ENCODE results near the gene UTP11.

DNA sequence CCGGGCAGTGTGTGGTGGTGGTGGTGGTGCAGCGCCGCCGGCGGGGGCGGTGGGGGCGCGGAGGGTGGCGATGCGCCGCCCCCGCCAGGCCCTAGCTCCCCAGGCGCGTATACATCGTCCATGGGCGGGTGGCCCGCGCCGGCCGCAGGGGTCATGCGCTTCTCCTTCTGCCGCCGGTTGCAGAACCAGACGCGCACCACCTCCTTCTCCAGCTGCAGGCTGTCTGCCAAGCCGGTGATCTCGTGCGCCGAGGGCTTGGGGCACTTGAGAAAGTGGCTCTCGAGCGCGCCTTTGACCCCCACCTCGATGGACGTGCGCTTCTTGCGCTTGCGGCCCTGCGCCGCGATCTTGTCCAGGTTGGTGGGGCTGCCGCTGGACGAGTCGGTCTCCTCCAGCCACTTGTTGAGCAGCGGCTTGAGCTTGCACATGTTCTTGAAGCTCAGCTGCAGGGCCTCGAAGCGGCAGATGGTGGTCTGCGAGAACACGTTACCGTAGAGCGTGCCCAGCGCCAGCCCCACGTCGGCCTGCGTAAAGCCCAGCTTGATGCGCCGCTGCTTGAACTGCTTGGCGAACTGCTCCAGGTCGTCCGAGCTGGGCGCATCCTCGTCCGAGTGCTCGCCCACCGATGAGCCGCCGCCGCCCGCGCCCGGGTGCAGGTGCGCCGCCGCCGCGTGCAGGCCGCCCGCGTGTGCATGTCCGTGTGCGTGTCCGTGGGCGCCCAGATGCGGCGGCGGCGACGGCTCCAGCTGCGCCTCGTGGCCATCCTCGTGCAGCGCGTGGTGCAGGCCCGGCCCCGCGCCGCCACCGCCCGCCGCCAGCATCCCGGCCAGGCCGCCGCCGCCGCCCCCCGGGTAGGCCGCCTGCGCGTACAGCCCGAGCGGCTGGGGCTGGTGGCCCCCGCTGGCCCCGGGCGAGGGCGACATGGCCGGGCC, 33.1 kb downstream of the UTP11 start:
- TF ChIP-seq, protein P1, sequence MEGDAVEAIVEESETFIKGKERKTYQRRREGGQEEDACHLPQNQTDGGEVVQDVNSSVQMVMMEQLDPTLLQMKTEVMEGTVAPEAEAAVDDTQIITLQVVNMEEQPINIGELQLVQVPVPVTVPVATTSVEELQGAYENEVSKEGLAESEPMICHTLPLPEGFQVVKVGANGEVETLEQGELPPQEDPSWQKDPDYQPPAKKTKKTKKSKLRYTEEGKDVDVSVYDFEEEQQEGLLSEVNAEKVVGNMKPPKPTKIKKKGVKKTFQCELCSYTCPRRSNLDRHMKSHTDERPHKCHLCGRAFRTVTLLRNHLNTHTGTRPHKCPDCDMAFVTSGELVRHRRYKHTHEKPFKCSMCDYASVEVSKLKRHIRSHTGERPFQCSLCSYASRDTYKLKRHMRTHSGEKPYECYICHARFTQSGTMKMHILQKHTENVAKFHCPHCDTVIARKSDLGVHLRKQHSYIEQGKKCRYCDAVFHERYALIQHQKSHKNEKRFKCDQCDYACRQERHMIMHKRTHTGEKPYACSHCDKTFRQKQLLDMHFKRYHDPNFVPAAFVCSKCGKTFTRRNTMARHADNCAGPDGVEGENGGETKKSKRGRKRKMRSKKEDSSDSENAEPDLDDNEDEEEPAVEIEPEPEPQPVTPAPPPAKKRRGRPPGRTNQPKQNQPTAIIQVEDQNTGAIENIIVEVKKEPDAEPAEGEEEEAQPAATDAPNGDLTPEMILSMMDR (conservative IDR thresholded peaks at IDR 0.05; ENCODE audit: low read length), result no peak
- TF ChIP-seq EZH2phosphoT487 (IDR thresholded peaks at IDR 0.05; ENCODE audit: borderline replicate concordance, low read depth, low read length), result no peak

All from OCI-LY7 (cell line).